ENCODE results near the gene UGT8.

Gene UGT8

GRCh38 chr4:114600672-114601071, 2.1 kb downstream of the UGT8 start:
- no peak overlapping the region for H2AK5ac ChIP-seq (ENCODE audit: low read length, severe bottlenecking)
- no peak overlapping the region for H2BK15ac ChIP-seq (ENCODE audit: low read depth, poor library complexity, severe bottlenecking)
- no peak overlapping the region for H3K27ac ChIP-seq (ENCODE audit: low read length, poor library complexity, severe bottlenecking)
- peak; percentile 1 for DNase-seq
- no peak overlapping the region for H4K91ac ChIP-seq (ENCODE audit: low read length)
- no peak overlapping the region for H2AFZ ChIP-seq (ENCODE audit: low read depth, low read length)
- H2BK12ac ChIP-seq (ENCODE audit: low read length in 2 of 2), result no peak overlapping the region
- no peak overlapping the region for H2BK5ac ChIP-seq (ENCODE audit: low read depth, low read length, poor library complexity, severe bottlenecking)
- H3K4me1 ChIP-seq (ENCODE audit: control insufficient read depth, insufficient read depth, low read depth, low read length), result peaks cover 8% of the 10 kb centered on the region
- no peak overlapping the region for H3K4me2 ChIP-seq (ENCODE audit: low read length, poor library complexity, severe bottlenecking)
- H2BK120ac ChIP-seq (ENCODE audit: low read depth, low read length), result no peak overlapping the region
- no peaks in the 10 kb centered on the region for H3K36me3 ChIP-seq (ENCODE audit: control insufficient read depth in 1 of 2, insufficient read depth in 2 of 2, low read depth in 1 of 2, low read length in 2 of 2)
- H3K9me3 ChIP-seq (ENCODE audit: control insufficient read depth, low read length), result no peaks in the 10 kb centered on the region
- no peak overlapping the region for H3K4ac ChIP-seq (ENCODE audit: low read depth in 1 of 2, low read length in 2 of 2)
- peaks cover 3% of the 10 kb centered on the region for H3K79me1 ChIP-seq (replicated peaks; ENCODE audit: low read length, poor library complexity, severe bottlenecking)
- no peak overlapping the region for H4K8ac ChIP-seq (ENCODE audit: low read length)
- H3K9ac ChIP-seq (ENCODE audit: low read length), result no peak overlapping the region
- no peak overlapping the region for H3K14ac ChIP-seq (ENCODE audit: low read length in 2 of 2)
- H3K18ac ChIP-seq (ENCODE audit: low read depth in 1 of 2, low read length in 2 of 2), result no peak overlapping the region
- no CpG with 5 or more reads among the region's 1 CpG for WGBS
- peaks cover 0 to 52% of the 10 kb centered on the region in 2 experiments for H3K27me3 ChIP-seq (ENCODE audit: control insufficient read depth in 1 of 2, insufficient read depth in 1 of 2, low read length in 2 of 2)
- H3K4me3 ChIP-seq (ENCODE audit: insufficient read depth in 1 of 2, low read depth in 1 of 2, low read length in 2 of 2), result no peak overlapping the region
- H3K23ac ChIP-seq (ENCODE audit: low read length in 2 of 2), result no peak overlapping the region

- H3K27ac ChIP-seq (ENCODE audit: low read length, poor library complexity, severe bottlenecking), result no peak overlapping the region
- H2AFZ ChIP-seq (ENCODE audit: low read depth, low read length), result no peak overlapping the region
- no peak overlapping the region for H2AK5ac ChIP-seq (ENCODE audit: low read length, severe bottlenecking)
- H3K14ac ChIP-seq (ENCODE audit: low read length in 2 of 2), result no peak overlapping the region
- H3K4me2 ChIP-seq (ENCODE audit: low read length, poor library complexity, severe bottlenecking), result no peak overlapping the region
- no peak overlapping the region for H2BK15ac ChIP-seq (ENCODE audit: low read depth, poor library complexity, severe bottlenecking)
- no peak overlapping the region for H3K4ac ChIP-seq (ENCODE audit: low read depth in 1 of 2, low read length in 2 of 2)
- no peaks in the 10 kb centered on the region for H3K36me3 ChIP-seq (ENCODE audit: control insufficient read depth in 1 of 2, insufficient read depth in 2 of 2, low read depth in 1 of 2, low read length in 2 of 2)
- no peaks in the 10 kb centered on the region for H3K9me3 ChIP-seq (ENCODE audit: control insufficient read depth, low read length)
- WGBS, result 79% methylated on average over 5 of the region's 5 CpGs
- no peak overlapping the region for H4K91ac ChIP-seq (ENCODE audit: low read length)
- no peak overlapping the region for H3K4me3 ChIP-seq (ENCODE audit: insufficient read depth in 1 of 2, low read depth in 1 of 2, low read length in 2 of 2)
- H3K9ac ChIP-seq (ENCODE audit: low read length), result no peak overlapping the region
- no peak overlapping the region for H2BK120ac ChIP-seq (ENCODE audit: low read depth, low read length)
- no peak for DNase-seq
- H2BK12ac ChIP-seq (ENCODE audit: low read length in 2 of 2), result no peak overlapping the region
- H3K4me1 ChIP-seq (ENCODE audit: control insufficient read depth, insufficient read depth, low read depth, low read length), result peaks cover 8% of the 10 kb centered on the region
- H3K79me1 ChIP-seq (replicated peaks; ENCODE audit: low read length, poor library complexity, severe bottlenecking), result peaks cover 3% of the 10 kb centered on the region
- H3K23ac ChIP-seq (ENCODE audit: low read length in 2 of 2), result no peak overlapping the region
- H3K18ac ChIP-seq (ENCODE audit: low read depth in 1 of 2, low read length in 2 of 2), result no peak overlapping the region
- H3K27me3 ChIP-seq (ENCODE audit: control insufficient read depth in 1 of 2, insufficient read depth in 1 of 2, low read length in 2 of 2), result peaks cover 0 to 50% of the 10 kb centered on the region in 2 experiments
- H4K8ac ChIP-seq (ENCODE audit: low read length), result no peak overlapping the region
- H2BK5ac ChIP-seq (ENCODE audit: low read depth, low read length, poor library complexity, severe bottlenecking), result no peak overlapping the region
These were observed 2.9 kb downstream of the UGT8 start for GRCh38 chr4:114601304-114602052.

GRCh38 chr4:114603497-114603896, 4.9 kb downstream of the UGT8 start:
- Histone ChIP-seq H3K14ac (ENCODE audit: low read length in 2 of 2) (no peak overlapping the region), H2BK15ac (ENCODE audit: low read depth, poor library complexity, severe bottlenecking) (no peak overlapping the region), H2BK120ac (ENCODE audit: low read depth, low read length) (no peak overlapping the region), H4K8ac (ENCODE audit: low read length) (no peak overlapping the region), H2BK12ac (ENCODE audit: low read length in 2 of 2) (no peak overlapping the region), H3K27me3 (ENCODE audit: control insufficient read depth in 1 of 2, insufficient read depth in 1 of 2, low read length in 2 of 2) (peaks cover 0 to 31% of the 10 kb centered on the region in 2 experiments), H3K4me2 (ENCODE audit: low read length, poor library complexity, severe bottlenecking) (no peak overlapping the region), H3K23ac (ENCODE audit: low read length in 2 of 2) (no peak overlapping the region), H3K4me1 (ENCODE audit: control insufficient read depth, insufficient read depth, low read depth, low read length) (peaks cover 2% of the 10 kb centered on the region), H4K91ac (ENCODE audit: low read length) (no peak overlapping the region), H2AK5ac (ENCODE audit: low read length, severe bottlenecking) (no peak overlapping the region), H3K9me3 (ENCODE audit: control insufficient read depth, low read length) (no peaks in the 10 kb centered on the region), H3K18ac (ENCODE audit: low read depth in 1 of 2, low read length in 2 of 2) (no peak overlapping the region), H3K4ac (ENCODE audit: low read depth in 1 of 2, low read length in 2 of 2) (no peak overlapping the region), H3K9ac (ENCODE audit: low read length) (no peak overlapping the region), H2BK5ac (ENCODE audit: low read depth, low read length, poor library complexity, severe bottlenecking) (no peak overlapping the region), H3K36me3 (ENCODE audit: control insufficient read depth in 1 of 2, insufficient read depth in 2 of 2, low read depth in 1 of 2, low read length in 2 of 2) (no peaks in the 10 kb centered on the region), H3K27ac (ENCODE audit: low read length, poor library complexity, severe bottlenecking) (no peak overlapping the region), H3K79me1 (replicated peaks; ENCODE audit: low read length, poor library complexity, severe bottlenecking) (peaks cover 6% of the 10 kb centered on the region), H2AFZ (ENCODE audit: low read depth, low read length) (no peak overlapping the region), H3K4me3 (ENCODE audit: insufficient read depth in 1 of 2, low read depth in 1 of 2, low read length in 2 of 2) (no peak overlapping the region)
- WGBS, result 85% methylated on average over 1 of the region's 5 CpGs
- DNase-seq, result no peak

GRCh38 chr4:114606245-114606644, 7.6 kb downstream of the UGT8 start:
- Histone ChIP-seq H3K9me3 (ENCODE audit: control insufficient read depth, low read length) (no peaks in the 10 kb centered on the region), H2BK15ac (ENCODE audit: low read depth, poor library complexity, severe bottlenecking) (no peak overlapping the region), H3K4me3 (ENCODE audit: insufficient read depth in 1 of 2, low read depth in 1 of 2, low read length in 2 of 2) (no peak overlapping the region), H3K27ac (ENCODE audit: low read length, poor library complexity, severe bottlenecking) (no peak overlapping the region), H3K4me2 (ENCODE audit: low read length, poor library complexity, severe bottlenecking) (no peak overlapping the region), H4K91ac (ENCODE audit: low read length) (no peak overlapping the region), H4K8ac (ENCODE audit: low read length) (no peak overlapping the region), H3K27me3 (ENCODE audit: control insufficient read depth in 1 of 2, insufficient read depth in 1 of 2, low read length in 2 of 2) (peaks cover 0 to 8% of the 10 kb centered on the region in 2 experiments), H3K18ac (ENCODE audit: low read depth in 1 of 2, low read length in 2 of 2) (no peak overlapping the region), H2BK5ac (ENCODE audit: low read depth, low read length, poor library complexity, severe bottlenecking) (no peak overlapping the region), H3K9ac (ENCODE audit: low read length) (no peak overlapping the region), H2BK12ac (ENCODE audit: low read length in 2 of 2) (no peak overlapping the region), H3K79me1 (replicated peaks; ENCODE audit: low read length, poor library complexity, severe bottlenecking) (peaks cover 8% of the 10 kb centered on the region), H3K4ac (ENCODE audit: low read depth in 1 of 2, low read length in 2 of 2) (no peak overlapping the region), H2AK5ac (ENCODE audit: low read length, severe bottlenecking) (no peak overlapping the region), H3K14ac (ENCODE audit: low read length in 2 of 2) (no peak overlapping the region), H2BK120ac (ENCODE audit: low read depth, low read length) (no peak overlapping the region), H3K4me1 (ENCODE audit: control insufficient read depth, insufficient read depth, low read depth, low read length) (no peaks in the 10 kb centered on the region), H2AFZ (ENCODE audit: low read depth, low read length) (no peak overlapping the region), H3K36me3 (ENCODE audit: control insufficient read depth in 1 of 2, insufficient read depth in 2 of 2, low read depth in 1 of 2, low read length in 2 of 2) (no peaks in the 10 kb centered on the region), H3K23ac (ENCODE audit: low read length in 2 of 2) (no peak overlapping the region)
- WGBS, result 71% methylated on average over 2 of the region's 2 CpGs
- no peak for DNase-seq

Measured in mesenchymal stem cell (in vitro differentiated cells and primary cell).